Testis (tissue), 2 donors: ENCODE results near the gene MFSD6.

ENCODE experiments used
- CTCF ChIP-seq, 3 experiments: fragments of 450-650 bp in 2 of 3; fragments of 200-600 bp in 1 of 3; sonication (generic) in 1 of 3; IDR thresholded peaks; one replicate each; pipeline ENCODE4 v1.5.1; 2016 to 2019; ENCODE audit warnings: antibody characterized with exemption in 3 of 3, mild to moderate bottlenecking in 2 of 3, moderate library complexity in 1 of 3
- POLR2A ChIP-seq: fragments of 450-650 bp; IDR thresholded peaks from one replicate; pipeline ENCODE4 v1.6.1; 2017; ENCODE audit warnings: antibody characterized with exemption, mild to moderate bottlenecking, moderate library complexity

- TF ChIP-seq CTCF (IDR thresholded peaks at IDR 0.05) (no peak), POLR2A (no peak)
Observed at GRCh38 chr2:190450363-190450762, 42.2 kb downstream of the MFSD6 start.
